GM12878 (cell line): ENCODE measurements around the gene POLR3E. TPM values are rescaled to one million over a fixed set of nuclear protein-coding genes. Genes with fewer than 3 reads are reported as not detected.

ENCODE experiments used
- BACH1 ChIP-seq: fragments of 450-650 bp; IDR thresholded peaks from 2 replicates; pipeline ENCODE4 v1.6.1; 2017; ENCODE audit warnings: mild to moderate bottlenecking, borderline replicate concordance
- BCLAF1 ChIP-seq: fragments of 450-650 bp; IDR thresholded peaks from 2 replicates; pipeline ENCODE4 v1.6.1; 2017; ENCODE audit warnings: antibody characterized with exemption, mild to moderate bottlenecking, moderate library complexity
- CBX3 ChIP-seq: fragments of 200-600 bp; sonication (generic); IDR thresholded peaks from 2 replicates; pipeline ENCODE4 v1.6.1; 2016; ENCODE audit warnings: low read depth, borderline replicate concordance
- CEBPZ ChIP-seq: fragments of 150-350 bp; IDR thresholded peaks from 2 replicates; pipeline ENCODE4 v1.6.1; 2016; ENCODE audit warnings: low read depth, low read length
- EZH2 ChIP-seq: IDR thresholded peaks from 2 replicates; pipeline ENCODE4 v1.6.1; 2012; ENCODE audit warnings: low read depth, mild to moderate bottlenecking, control low read depth, inconsistent platforms, low read length, borderline replicate concordance; ENCODE audit not compliant: control insufficient read depth
- FOS ChIP-seq: IDR thresholded peaks from 3 replicates; pipeline ENCODE4 v1.6.1; 2011; ENCODE audit warnings: borderline replicate concordance; ENCODE audit not compliant: insufficient read length; ENCODE audit errors: extremely low read depth
- HCFC1 ChIP-seq: fragments of 150-350 bp; IDR thresholded peaks from 2 replicates; pipeline ENCODE4 v1.6.1; 2014; ENCODE audit warnings: low read length
- HDGF ChIP-seq: fragments of 450-650 bp; IDR thresholded peaks from 2 replicates; pipeline ENCODE4 v1.6.1; 2016; ENCODE audit warnings: antibody characterized with exemption
- MEF2A ChIP-seq: IDR thresholded peaks from 2 replicates; pipeline ENCODE4 v1.6.1; 2011; ENCODE audit warnings: low read depth, mild to moderate bottlenecking, low read length, moderate library complexity; ENCODE audit not compliant: insufficient read depth
- NR2C2 ChIP-seq: IDR thresholded peaks from 2 replicates; pipeline ENCODE4 v1.6.1; 2011; ENCODE audit warnings: borderline replicate concordance, low read depth; ENCODE audit not compliant: control insufficient read depth, insufficient read length
- ZBTB4 ChIP-seq: fragments of 450-650 bp; formaldehyde crosslinking; IDR thresholded peaks from 2 replicates; pipeline ENCODE4 v1.4.0; 2022; ENCODE audit warnings: mild to moderate bottlenecking, moderate library complexity
- polyA plus RNA-seq, 11 experiments: library from polyadenylated mRNA; depleted of rRNA in 4 of 11; unstranded in 6 of 11; stranded (reverse) in 5 of 11; fragments of >200 nt; fragmentation: Nextera tagmentation in 4 of 11; fragmentation: Illumina TruSeq in 1 of 11; extraction: Ambion mirVana in 4 of 11; extraction: Trizol in 1 of 11; gene quantifications; 1 replicate in 1 of 11; 2 replicates in 10 of 11; pipeline versions ENCODE4 v1.2.1 to v1.2.3, GENCODE V29; 2011 to 2016; ENCODE audit warnings: inconsistent platforms in 2 of 11, missing spikeins in 2 of 11, low read depth in 1 of 11
- total RNA-seq, 4 experiments: library from RNA; depleted of rRNA in 3 of 4; stranded (reverse); fragments of >200 nt in 3 of 4; fragmentation: Illumina TruSeq in 1 of 4; extraction: Trizol in 1 of 4; gene quantifications; 2 replicates each; pipeline versions ENCODE4 v1.2.1 to v1.2.3, GENCODE V29; 2013 to 2021
- TF ChIP-seq, protein P1 (sequence below): fragments of 450-650 bp; IDR thresholded peaks from 2 replicates; pipeline ENCODE4 v1.6.1; 2016; ENCODE audit warnings: mild to moderate bottlenecking, moderate library complexity, borderline replicate concordance

Gene POLR3E
- total and polyA plus RNA-seq, 10 of the 15 experiments (the other 5 are each of a cell fraction or from before 2014, with no cell fraction given), result 11.1 to 79.5 (median 39.7) TPM

DNA sequence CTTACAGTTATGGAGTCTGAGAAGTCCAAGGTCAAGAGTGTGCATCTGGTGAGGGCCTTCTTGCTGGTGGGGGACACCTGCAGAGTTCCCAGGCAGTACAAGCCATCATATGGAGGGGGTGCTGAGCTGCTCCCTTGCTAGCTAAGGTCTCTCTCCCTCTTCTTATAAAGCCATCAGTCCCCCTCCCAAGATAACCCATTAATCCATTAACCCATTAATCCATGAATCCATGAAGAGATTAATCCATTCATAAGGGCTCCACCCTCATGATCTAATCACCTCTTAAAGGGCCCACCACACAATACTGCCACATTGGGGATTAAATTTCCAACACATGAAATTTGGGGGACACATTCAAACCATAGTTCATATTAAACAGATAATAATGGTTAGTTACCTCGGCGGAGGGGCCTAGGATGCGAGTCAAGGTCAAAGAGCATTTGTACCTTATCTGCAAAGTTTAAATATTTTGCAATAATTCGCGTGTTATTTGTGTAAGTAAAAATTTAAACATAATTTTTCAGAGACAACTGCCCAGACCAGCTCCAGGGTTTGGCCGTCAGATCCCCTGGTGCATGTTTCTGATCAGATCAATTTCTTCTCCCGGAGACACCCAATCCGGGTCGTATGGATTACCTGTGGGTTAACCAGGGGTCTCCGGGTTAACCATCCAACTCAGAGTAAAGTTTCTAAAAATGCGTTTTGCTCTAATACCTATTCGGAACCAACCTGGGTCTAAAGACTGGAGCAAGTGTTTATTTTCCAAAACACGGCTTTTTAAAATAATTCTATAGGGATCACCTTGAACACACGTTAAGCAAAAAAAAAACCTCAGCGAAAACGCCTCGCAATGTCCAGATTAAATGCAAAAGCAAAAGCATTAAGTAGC lies 740 bp upstream of the POLR3E start (continued):
- TF ChIP-seq CEBPZ (no peak), HCFC1 (no peak), NR2C2 (no peak), HDGF (no peak), EZH2 (no peak), FOS (no peak), BCLAF1 (no peak), BACH1 (no peak), ZBTB4 (CRISPR knock-in tag) (no peak), CBX3 (no peak), MEF2A (no peak; the same call in 1 of the 2 replicates)
- TF ChIP-seq, protein P1, sequence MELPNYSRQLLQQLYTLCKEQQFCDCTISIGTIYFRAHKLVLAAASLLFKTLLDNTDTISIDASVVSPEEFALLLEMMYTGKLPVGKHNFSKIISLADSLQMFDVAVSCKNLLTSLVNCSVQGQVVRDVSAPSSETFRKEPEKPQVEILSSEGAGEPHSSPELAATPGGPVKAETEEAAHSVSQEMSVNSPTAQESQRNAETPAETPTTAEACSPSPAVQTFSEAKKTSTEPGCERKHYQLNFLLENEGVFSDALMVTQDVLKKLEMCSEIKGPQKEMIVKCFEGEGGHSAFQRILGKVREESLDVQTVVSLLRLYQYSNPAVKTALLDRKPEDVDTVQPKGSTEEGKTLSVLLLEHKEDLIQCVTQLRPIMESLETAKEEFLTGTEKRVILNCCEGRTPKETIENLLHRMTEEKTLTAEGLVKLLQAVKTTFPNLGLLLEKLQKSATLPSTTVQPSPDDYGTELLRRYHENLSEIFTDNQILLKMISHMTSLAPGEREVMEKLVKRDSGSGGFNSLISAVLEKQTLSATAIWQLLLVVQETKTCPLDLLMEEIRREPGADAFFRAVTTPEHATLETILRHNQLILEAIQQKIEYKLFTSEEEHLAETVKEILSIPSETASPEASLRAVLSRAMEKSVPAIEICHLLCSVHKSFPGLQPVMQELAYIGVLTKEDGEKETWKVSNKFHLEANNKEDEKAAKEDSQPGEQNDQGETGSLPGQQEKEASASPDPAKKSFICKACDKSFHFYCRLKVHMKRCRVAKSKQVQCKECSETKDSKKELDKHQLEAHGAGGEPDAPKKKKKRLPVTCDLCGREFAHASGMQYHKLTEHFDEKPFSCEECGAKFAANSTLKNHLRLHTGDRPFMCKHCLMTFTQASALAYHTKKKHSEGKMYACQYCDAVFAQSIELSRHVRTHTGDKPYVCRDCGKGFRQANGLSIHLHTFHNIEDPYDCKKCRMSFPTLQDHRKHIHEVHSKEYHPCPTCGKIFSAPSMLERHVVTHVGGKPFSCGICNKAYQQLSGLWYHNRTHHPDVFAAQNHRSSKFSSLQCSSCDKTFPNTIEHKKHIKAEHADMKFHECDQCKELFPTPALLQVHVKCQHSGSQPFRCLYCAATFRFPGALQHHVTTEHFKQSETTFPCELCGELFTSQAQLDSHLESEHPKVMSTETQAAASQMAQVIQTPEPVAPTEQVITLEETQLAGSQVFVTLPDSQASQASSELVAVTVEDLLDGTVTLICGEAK, result no peak
